Activated T-helper 9 cell treated with anti-CD3 and anti-CD28 coated beads, Interleukin-2, amount 50 U/mL, for 16 hours (primary cell): Measurements from ENCODE around the gene PRR30.
"Not testable (repeated sequence)": the region's sequence is repeated elsewhere in the genome, so short reads cannot be mapped to it uniquely, and the experiment has no call there.

Experiments
- DNase-seq: peaks from one replicate; pipeline ENCODE4 v3.0.0-alpha.2; 2020; ENCODE audit warnings: low read depth

Gene PRR30

GRCh38 chr2:27128668-27129571 is 10.3 kb downstream of the PRR30 start:
- no peak for DNase-seq

- DNase-seq = no peak
These were observed 11.1 kb downstream of the PRR30 start for GRCh38 chr2:27127883-27128667.

GRCh38 chr2:27126252-27126710 is 12.9 kb downstream of the PRR30 start:
- DNase-seq = no peak

DNA sequence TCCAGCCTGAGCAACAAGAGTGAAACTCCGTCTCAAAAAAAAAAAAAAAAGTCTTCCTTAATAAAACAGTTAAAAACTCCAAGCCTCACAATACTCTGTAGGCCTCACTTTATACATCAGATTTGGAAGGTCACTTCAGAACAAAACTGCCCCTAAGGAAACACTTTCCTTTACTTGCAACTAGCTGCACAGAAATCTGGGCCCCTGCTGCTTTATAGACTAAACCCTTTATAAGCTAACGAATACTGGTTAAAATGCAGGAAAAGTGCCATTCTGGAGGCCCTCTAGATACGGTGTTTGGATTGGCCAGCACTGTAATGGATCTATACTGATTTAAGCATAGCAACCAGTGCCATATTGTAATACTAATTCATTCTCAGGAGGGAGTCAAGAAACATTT is 14.1 kb downstream of the PRR30 start:
- DNase-seq = no peak

DNA sequence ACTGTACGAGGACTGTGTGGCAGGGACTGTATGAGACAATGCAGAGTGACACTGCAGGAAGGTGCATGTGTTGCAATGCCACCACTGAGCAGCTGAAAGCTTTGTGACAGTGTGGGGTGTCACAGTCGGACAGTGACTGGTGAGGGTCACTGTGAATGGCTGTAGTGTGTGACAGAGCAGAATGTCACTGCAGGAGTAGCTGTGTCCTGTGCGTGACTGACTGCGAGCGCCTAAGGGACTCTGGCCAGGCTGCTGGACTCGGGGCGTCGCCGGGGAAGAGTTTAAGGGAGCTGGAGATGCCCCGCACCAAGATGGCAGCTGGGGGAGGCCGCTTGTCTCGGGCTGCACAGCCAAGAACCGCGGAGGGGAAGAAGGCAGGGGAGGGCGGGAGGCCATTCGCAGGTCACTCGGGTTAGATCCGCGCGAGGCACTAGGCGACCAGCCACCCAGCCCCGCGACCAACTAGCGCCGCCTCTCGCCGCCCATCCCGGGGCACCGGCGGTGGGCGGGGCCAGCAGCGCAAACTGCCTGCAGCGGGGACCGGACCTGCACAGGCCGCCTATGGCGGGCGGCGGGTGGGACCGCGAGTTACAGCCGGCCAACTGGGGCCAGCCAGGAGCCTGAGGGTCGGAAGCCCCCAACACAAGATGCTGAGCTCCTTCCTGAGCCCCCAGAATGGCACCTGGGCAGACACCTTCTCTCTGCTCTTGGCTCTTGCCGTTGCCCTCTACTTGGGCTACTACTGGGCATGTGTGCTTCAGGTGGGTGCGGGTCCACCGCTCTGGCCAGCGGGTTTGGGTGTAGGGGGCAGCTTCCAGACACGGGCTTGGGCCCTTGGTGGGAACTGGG is 15.7 kb downstream of the PRR30 start, which contains the start of gene ABHD1:
Gene ABHD1 (plus strand): TSS at position 514 of the 849 bp plus-strand sequence. CDS start 134 bp downstream, at position 648.
- DNase-seq = peak; percentile 57

- DNase-seq = no peak
These were observed 16.4 kb downstream of the PRR30 start for GRCh38 chr2:27122791-27123190.

- no peak for DNase-seq
These were observed 17.3 kb downstream of the PRR30 start for GRCh38 chr2:27121906-27122305.

DNA sequence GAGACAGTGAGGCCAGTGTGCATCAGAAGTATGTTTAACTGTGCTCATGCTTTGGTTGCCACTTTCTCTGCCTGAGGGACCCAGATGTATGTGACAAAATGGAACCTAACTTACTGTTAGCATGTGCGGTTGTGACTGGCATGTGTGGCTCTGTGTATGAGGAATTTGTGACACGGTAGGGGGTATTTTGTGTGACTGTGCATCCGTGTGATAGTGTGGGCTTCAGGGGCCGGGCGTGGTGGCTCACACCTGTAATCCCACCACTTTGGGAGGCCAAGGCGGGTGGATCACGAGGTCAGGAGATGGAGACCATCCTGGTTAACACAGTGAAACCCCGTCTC is 19.9 kb downstream of the PRR30 start:
- DNase-seq = not testable (repeated sequence)

- DNase-seq = no peak
These were observed 20.5 kb downstream of the PRR30 start, which contains the start of gene CGREF1 for GRCh38 chr2:27118525-27119329. Gene CGREF1, minus strand, starts transcription at chr2:27119128. Its CDS starts 14,762 bp downstream, at chr2:27104366.

- DNase-seq = no peak
These were observed 21.1 kb downstream of the PRR30 start for GRCh38 chr2:27117995-27118524.

DNA sequence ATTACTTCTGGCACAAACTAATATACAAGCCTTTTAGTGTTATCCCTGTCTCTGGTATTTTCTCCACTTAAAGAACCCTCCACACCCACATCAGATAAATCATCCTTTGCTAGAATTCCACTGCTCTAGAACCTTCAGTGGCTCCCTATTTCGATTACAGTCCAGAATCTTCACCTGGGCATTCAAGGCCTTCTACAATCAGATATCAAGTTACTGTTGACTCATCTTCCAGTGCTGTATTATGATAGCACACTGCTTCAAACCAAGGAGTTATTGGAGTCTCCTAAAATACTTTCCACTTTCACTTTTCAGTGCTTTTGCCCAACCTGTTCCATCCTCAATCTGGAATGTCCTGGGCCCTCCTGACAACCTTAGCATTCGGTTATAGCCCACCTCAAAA is 23.7 kb downstream of the PRR30 start:
- no peak for DNase-seq

DNA sequence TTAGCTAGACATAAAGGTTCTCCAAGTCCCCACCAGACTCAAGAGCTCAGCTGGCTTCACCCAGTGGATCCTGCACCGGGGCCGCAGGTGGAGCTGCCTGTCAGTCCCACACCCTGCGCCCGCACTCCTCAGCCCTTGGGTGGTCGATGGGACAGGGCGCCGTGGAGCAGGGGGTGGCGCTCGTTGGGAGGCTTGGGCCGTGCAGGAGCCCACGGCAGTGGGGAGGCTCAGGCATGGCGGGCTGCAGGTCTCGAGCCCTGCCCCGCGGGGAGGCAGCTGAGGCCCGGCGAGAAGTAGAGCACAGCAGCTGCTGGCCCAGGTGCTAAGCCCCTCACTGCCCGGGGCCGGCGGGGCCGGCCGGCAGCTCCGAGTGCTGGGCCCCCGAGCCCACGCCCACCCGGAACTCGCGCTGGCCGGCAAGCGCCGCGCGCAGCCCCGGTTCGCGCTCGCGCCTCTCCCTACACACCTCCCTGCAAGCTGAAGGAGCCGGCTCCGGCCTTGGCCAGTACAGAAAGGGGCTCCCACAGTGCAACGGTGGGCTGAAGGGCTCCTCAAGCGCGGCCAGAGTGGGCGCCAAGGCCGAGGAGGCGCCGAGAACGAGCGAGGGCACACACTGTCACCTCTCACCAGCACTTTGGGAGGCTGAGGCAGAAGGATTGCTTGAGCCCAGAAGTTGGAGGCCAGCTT is 27.7 kb downstream of the PRR30 start:
- not testable (repeated sequence) for DNase-seq

DNA sequence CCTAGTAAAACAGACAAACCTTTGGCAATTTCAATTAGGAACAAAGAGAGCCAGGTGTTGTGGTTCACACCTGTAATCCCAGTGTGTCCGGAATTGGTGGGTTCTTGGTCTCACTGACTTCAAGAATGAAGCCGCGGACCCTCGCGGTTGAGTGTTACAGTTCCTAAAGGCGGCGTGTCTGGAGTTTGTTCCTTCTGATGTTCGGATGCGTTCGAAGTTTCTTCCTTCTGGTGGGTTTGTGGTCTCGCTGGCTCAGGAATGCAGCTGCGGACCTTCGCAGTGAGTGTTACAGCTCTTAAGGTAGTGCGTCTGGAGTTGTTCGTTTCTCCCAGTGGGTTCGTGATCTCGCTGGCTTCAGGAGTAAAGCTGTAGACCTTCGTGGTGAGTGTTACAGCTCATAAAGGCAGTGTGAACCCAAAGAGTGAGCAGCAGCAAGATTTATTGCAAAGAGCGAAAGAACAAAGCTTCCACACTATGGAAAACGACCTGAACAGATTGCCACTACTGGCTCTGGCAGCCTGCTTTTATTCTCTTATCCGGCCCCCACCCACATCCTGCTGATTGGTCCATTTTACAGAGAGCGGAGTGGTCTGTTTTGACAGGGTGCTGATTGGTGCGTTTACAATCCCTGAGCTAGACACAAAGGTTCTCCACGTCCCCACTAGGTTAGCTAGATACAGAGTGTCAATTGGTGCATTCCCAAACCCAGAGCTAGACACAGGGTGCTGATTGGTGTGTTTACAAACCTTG is 28.4 kb downstream of the PRR30 start:
- DNase-seq = not testable (repeated sequence)

DNA sequence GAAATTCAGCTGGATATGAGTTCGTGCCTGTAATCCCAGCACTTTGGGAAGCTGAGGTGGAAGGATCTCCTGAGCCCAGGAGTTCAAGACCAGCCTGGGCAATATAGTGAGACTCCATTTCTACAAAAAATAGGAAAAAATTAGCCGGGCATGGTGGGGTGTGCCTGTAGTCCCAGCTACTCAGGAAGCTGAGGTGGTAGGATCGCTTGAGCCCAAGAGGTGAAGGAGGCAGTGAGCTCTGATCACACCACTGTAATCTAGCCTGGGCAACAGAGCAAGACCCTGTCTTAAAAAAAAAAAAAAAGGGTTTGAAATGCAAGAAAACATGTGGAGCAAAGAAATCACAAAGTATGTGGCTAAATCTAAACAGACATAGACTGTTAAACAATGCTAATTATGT is 30.1 kb downstream of the PRR30 start:
- DNase-seq = no peak

GRCh38 chr2:27108221-27108620 is 31.0 kb downstream of the PRR30 start:
- DNase-seq = no peak

DNA sequence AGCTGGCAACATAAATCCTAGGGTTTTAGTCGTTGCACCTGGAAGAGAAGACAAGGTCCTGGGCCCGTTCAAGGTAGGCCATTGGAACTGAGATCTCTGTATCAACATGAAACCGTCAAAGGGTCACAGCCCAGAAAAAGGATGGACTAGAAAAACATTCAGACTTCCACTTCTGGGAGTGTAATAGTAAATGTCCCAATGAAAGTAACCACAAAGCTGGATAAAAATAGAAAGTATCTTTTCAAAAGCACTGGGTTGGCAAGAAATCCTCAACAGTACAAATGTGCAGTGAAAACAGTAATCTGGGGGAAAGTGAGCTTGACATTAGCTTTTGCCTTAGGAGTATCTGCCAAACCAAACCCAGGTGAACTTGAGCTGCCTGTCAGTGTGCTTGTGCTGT is 33.2 kb downstream of the PRR30 start:
- DNase-seq = no peak

DNA sequence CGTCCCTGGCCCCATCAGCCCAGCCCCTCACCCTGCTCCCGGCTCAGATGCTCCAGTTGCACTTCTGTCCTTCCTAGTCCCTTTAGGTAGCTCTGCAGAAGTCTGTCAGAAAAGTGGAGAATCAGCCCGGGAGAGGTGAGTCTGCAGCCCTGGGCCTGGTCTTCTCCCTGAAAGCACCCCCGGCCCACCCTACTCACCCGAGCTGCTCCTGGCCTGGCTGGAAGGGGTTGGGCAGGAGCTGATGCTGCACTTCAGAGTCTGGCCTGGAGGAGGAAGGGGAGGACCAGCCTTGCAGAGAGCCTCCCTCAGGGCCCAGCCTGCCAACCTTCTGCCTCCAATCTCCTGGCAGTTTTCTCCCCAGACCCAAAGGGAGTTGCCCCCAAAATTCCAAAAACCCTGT is 36.9 kb downstream of the PRR30 start:
- DNase-seq = no peak

DNA sequence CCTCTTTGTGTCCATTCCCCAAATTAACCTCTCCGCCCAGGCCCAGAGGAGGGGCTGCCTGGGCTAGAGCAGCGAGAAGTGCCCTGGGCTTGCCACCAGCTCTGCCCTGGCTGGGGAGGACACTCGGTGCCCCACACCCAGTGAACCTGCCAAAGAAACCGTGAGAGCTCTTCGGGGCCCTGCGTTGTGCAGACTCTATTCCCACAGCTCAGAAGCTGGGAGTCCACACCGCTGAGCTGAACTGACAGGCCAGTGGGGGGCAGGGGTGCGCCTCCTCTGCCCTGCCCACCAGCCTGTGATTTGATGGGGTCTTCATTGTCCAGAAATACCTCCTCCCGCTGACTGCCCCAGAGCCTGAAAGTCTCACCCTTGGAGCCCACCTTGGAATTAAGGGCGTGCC is 39.2 kb downstream of the PRR30 start:
- no peak for DNase-seq

DNA sequence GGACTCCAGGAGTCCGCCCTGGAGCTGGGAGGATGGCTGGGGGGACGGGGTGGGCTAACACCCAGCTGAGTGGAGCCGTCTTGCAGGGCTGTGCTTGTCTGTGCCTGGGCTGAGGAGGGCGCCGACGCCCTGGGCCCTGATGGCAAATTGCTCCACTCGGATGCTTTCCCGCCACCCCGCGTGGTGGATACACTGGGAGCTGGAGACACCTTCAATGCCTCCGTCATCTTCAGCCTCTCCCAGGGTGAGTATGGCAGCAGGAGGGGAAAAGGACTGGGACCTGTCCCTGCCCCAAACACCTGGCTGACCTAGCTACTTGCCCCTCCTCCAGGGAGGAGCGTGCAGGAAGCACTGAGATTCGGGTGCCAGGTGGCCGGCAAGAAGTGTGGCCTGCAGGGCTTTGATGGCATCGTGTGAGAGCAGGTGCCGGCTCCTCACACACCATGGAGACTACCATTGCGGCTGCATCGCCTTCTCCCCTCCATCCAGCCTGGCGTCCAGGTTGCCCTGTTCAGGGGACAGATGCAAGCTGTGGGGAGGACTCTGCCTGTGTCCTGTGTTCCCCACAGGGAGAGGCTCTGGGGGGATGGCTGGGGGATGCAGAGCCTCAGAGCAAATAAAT is 39.8 kb downstream of the PRR30 start:
- no peak for DNase-seq
